CD4-positive, alpha-beta T cell treated with Interleukin-6 for 4 hours (primary cell): Measurements from ENCODE around the gene UQCRC2.
"Not testable (repeated sequence)": the region's sequence is repeated elsewhere in the genome, so short reads cannot be mapped to it uniquely, and the experiment has no call there.

ENCODE experiments used
- DNase-seq: peaks from one replicate; pipeline ENCODE4 v3.0.0-alpha.2; 2020; ENCODE audit warnings: mixed read lengths

UQCRC2 gene

GRCh38 chr16:21952793-21953540, at the start of gene UQCRC2:
Gene UQCRC2, plus strand, starts transcription at chr16:21953361. Its CDS starts 63 bp downstream, at chr16:21953424.
- DNase-seq, result peak; percentile 90

GRCh38 chr16:21932650-21933049, 20.5 kb upstream of the UQCRC2 start:
- not testable (repeated sequence) for DNase-seq

DNA sequence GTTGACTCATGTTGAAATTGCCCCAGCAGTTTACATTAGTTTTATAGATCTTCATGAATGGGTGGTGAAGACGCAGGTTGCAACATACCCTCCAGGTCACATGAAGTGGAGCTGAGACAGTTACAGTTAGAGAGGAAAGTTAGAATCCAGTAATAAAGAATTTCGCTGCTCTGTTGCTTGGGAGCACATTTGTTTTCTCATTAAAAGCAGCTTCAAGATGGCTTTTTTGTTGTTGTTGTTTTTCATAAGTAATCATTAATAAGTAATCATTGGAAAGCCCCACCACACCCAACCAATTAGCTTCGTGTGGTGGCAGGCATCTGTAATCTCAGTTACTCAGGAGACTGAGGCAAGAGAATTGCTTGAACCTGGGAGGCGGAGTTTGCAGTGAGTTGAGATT, 19.8 kb upstream of the UQCRC2 start:
- DNase-seq, result not testable (repeated sequence)

DNA sequence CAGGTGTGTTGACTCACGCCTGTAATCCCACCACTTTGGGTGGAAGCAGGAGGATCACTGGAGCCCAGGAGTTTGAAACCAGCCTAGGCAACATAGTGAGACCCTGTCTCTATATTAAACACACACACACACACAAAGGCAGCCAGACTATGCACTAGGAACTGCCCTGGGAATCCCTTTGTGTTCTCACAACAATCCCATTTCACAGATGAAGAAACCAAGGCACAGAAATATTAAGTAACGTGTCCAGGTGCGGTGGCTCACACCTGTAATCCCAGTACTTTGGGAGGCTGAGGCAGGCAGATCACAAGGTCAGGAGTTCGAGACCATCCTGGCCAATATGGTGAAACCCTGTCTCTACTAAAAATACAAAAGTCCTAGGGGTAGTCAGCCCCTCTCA, 19.4 kb upstream of the UQCRC2 start:
- DNase-seq, result not testable (repeated sequence)

- DNase-seq, result not testable (repeated sequence)
Observed at GRCh38 chr16:21936216-21936615, 16.9 kb upstream of the UQCRC2 start.

GRCh38 chr16:21937336-21937829, 15.8 kb upstream of the UQCRC2 start:
- no peak for DNase-seq

GRCh38 chr16:21940570-21940969, 12.6 kb upstream of the UQCRC2 start:
- no peak for DNase-seq

GRCh38 chr16:21943571-21943970, 9.6 kb upstream of the UQCRC2 start:
- DNase-seq, result no peak

DNA sequence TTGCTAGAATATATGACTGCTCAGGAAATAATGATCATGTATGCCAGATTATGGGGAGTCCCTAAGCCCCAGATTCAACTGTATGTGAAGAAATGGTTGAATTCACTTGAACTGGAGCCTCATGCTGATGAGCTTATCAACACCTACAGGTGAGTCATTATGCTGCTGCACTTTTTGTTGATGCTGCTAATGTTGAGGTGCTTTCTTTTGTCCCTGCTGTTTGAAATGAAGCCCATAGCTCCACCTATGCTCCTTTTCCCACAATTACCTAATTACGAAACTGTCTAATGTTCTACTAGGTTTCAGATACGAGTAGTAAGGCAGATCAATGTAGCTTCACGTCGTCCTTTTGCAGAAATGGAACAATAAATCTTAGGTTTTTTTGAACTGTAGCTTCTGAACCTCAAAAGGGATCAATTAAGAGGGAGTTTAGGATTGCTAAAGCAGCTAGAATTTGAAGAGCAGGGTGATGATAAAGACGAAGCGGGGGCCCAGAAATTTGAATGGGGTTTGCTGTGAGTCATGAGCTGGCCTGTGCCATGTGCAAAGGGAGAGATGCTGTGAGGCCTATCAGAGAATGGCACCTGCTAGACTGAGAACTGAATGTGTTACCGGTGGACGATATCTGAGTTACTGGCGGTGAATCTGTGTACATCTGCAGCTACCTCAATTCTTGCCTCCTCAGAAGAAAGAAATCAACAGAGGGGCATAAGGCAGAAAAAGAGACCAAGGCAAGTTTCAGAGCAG, 6.1 kb upstream of the UQCRC2 start:
- no peak for DNase-seq

- DNase-seq, result no peak
Observed at GRCh38 chr16:21949713-21950260, 3.4 kb upstream of the UQCRC2 start.

DNA sequence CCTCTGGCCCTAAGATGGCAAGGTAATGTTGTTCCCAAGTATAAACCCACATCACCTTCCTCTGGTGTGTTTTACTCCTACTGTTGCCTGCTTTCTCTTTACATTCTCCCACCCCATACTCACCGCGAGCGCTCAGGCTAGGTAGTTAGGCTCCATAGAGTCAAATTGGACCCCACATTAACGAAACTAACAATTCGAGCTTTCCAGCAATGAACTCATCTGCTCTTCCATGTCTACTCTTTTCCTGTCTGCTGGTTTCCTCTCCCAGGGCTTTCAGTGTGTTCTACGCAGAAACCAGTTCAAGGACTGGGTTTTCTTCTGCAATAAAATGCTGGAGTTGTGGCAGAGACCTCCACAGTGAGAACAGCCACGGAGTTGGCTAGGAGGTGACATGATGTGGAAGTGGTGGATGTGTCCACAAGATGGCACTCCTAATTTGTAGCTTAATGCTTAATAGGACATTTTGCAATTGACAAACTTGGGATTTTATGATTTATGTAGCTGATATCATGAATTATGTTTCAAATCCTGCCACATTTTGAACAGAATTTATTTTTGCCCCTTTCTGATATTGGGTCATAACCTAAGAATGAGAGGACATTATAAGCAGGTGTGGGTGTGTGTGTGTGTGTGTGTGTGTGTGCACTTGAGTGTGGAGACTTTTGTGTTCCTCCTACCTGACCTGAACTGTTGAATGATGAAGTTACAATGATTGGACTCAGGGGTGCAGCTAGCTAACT, 2.2 kb upstream of the UQCRC2 start:
- peak; percentile 29 for DNase-seq

- peak; percentile 76 for DNase-seq
Observed at GRCh38 chr16:21952040-21952792, 945 bp upstream of the UQCRC2 start.

DNA sequence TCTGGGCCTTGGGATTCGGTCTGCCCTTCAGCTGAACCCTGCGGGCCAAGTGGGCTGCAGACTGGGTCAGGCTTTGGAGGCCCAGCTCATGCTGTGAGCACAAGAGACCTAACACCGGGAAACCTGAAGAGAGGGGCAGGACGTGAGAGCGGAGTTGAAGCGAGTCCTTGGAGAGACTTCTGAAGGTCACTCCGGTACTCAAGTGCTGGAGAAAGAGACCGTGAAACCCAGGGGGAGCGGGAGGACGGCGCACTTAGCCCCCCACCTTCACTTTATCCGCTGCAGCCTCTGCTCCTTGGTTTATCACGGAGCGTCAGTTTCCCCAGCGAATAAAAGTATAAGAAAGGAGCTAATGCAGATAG, 361 bp downstream of the UQCRC2 start:
- DNase-seq, result no peak

DNA sequence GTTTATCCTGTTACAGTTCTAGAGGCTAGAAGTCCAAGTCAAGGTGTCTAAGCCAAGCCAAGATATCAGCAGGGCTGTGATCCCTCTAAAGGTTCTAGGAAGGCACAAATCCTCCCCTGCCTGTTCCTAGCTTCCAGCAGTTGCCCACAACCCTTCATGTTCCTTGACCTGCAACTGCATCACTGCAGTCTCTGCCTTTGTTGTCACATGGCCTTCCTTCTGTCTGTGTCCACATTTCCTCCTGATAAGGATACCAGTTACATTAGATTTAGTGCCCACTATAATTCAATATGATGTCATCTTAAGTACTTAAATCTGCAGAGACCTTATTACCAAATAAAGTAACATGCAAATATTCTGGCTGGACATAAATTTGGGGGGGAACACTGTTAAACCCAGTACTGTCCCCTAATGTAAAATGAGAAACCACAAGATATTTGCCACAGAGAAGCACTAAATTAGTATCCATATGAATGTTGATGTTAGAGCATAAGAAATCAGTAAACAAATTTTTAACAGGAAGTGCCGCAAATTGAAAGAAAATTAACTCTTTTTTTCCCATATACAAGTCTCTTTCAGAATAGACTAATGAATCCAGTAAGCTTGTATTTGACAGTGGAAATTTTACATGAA, 4.7 kb downstream of the UQCRC2 start:
- no peak for DNase-seq

GRCh38 chr16:21959050-21959449, 5.9 kb downstream of the UQCRC2 start:
- no peak for DNase-seq

DNA sequence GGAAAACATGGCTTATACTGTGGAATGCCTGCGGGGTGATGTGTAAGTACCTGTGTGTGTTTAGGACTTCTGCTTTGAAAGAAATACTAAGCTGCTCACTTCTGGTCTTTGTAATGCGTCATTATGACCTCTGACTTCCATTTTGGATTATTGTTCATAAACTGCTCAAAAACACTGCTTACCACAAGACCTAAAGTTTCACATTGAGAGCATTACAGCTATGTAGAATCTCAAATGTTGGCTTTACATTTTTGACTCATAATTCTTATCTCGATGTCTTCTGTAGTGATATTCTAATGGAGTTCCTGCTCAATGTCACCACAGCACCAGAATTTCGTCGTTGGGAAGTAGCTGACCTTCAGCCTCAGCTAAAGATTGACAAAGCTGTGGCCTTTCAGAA, 9.3 kb downstream of the UQCRC2 start:
- no peak for DNase-seq

DNA sequence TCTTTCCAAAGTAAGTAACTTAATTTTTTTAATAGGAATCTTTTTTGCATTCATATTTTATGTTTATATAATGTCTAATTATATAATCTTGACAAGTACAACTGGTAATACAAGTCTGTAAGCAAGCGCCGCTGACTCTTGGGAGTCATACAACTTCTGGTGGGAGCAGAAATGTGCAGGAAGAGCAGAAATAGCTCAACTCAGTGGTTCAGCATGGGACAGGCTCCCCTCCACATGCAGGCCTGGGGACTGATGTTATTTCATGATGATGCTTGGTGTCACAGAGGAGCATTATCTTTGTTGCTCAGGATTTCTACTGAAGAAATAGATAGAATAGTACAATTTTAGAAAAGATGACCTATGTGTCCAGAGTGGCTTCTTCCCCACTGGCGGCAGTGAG, 10.7 kb downstream of the UQCRC2 start:
- DNase-seq, result no peak

- DNase-seq, result no peak
Observed at GRCh38 chr16:21964353-21964752, 11.2 kb downstream of the UQCRC2 start.

DNA sequence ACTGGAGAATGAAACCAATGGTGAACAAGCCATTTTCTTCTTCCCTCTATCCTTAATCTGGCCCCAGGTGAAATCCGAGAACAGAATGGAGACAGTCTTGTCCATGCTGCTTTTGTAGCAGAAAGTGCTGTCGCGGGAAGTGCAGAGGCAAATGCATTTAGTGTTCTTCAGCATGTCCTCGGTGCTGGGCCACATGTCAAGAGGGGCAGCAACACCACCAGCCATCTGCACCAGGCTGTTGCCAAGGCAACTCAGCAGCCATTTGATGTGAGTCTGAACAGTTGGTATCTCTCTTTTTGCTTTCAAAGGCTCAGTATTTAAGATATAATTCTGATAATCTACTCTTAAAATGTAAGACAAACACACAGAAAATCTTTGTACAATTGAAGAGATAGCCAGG, 18.7 kb downstream of the UQCRC2 start:
- DNase-seq, result no peak

- no peak for DNase-seq
Observed at GRCh38 chr16:21973945-21974344, 20.8 kb downstream of the UQCRC2 start.

DNA sequence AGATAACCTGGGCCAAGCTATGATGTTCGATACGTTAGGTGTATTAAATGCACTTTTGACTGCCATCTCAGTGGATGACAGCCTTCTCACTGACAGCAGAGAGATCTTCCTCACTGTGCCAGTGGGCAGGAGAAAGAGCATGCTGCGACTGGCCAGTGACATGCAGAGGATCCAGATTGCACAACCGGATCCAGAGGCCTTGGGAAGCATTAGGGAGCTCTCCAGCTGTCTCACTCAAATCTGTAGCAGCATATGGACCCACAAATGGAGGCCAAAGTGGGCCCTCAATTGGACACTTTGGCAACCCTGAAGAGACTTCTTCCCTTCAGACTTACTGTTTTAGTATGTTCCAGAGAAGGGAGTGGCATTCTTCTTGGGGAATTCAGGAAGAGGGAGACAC, 26.9 kb downstream of the UQCRC2 start:
- no peak for DNase-seq

DNA sequence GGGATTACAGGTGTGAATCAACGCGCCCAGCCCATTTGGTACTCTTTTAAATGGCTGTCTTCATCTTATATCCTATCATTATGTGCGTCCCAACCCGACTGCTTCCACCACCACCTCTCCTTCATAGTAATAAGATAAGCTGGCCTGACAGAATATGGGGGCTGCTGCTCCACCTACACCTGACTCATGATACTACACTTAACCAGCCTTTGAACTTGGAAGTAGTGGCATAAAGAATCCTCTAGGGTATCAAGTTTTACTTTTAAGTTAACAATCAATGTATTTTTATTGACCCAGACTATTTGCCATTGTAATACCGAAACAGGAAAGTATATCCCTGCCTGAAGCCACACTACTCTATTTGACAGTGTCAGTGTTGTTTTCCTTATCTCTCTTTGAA, 28.9 kb downstream of the UQCRC2 start:
- DNase-seq, result no peak
